Caco-2 (cell line): Measurements from ENCODE around the gene CFAP299. TPM values are rescaled to one million over a fixed set of nuclear protein-coding genes. Genes with fewer than 3 reads are reported as not detected.

Experiments
- BruUV-seq: library from RNA; stranded (reverse); fragments of 400-500 nt; replicated peaks from 2 replicates; lab custom pipeline; 2021; lab: Mats Ljungman, UMichigan
- CTCF ChIA-PET: fragments of 300-600 bp; sonication (Branson Sonifier 250); formaldehyde crosslinking; loops from one replicate; lab custom pipeline; 2022; ENCODE audit warnings: antibody characterized with exemption; lab: Charles Lee
- POLR2A ChIA-PET: fragments of 300-600 bp; sonication (Branson Sonifier 250); formaldehyde crosslinking; loops from one replicate; lab custom pipeline; 2022; ENCODE audit warnings: antibody characterized with exemption; lab: Charles Lee
- DNase-seq, 2 experiments: peaks; one replicate each; pipeline versions ENCODE4 v3.0.0 to v3.0.0-alpha.2; 2020 to 2022
- H3K27me3 ChIP-seq: replicated peaks from 2 replicates; pipeline ENCODE4 v1.6.0; 2011; ENCODE audit warnings: low read length; ENCODE audit not compliant: control insufficient read depth, insufficient read depth
- H3K36me3 ChIP-seq: 2 replicates; pipeline ENCODE4 v1.5.1; 2011; ENCODE audit warnings: low read length; ENCODE audit not compliant: control insufficient read depth, insufficient read depth
- H3K4me1 ChIP-seq: fragments of 250-450 bp; sonication (Bioruptor Pico); 2 replicates; pipeline ENCODE4 v1.5.1; 2020; ENCODE audit warnings: mild to moderate bottlenecking
- H3K4me3 ChIP-seq: 2 replicates; pipeline ENCODE4 v1.5.1; 2011; ENCODE audit warnings: low read depth, mild to moderate bottlenecking, control low read depth, low read length
- H3K9me3 ChIP-seq: fragments of 250-450 bp; sonication (Bioruptor Pico); 2 replicates; pipeline ENCODE4 v1.5.1; 2020; ENCODE audit warnings: mild to moderate bottlenecking, moderate library complexity
- H3K27ac Mint-ChIP-seq: one replicate; pipeline ENCODE4 v1.8.0; 2022; ENCODE audit warnings: mixed read lengths; ENCODE audit not compliant: unreplicated experiment
- H3K27me3 Mint-ChIP-seq: one replicate; pipeline ENCODE4 v1.8.0; 2022; ENCODE audit warnings: mixed read lengths; ENCODE audit not compliant: insufficient read depth, unreplicated experiment
- H3K36me3 Mint-ChIP-seq: one replicate; pipeline ENCODE4 v1.8.0; 2022; ENCODE audit warnings: mild to moderate bottlenecking, mixed read lengths; ENCODE audit not compliant: insufficient read depth, unreplicated experiment
- H3K4me1 Mint-ChIP-seq: one replicate; pipeline ENCODE4 v1.8.0; 2022; ENCODE audit warnings: low read depth, mixed read lengths; ENCODE audit not compliant: unreplicated experiment
- H3K4me3 Mint-ChIP-seq: one replicate; pipeline ENCODE4 v1.8.0; 2022; ENCODE audit warnings: mild to moderate bottlenecking, moderate library complexity, mixed read lengths; ENCODE audit not compliant: unreplicated experiment
- H3K9me3 Mint-ChIP-seq: one replicate; pipeline ENCODE4 v1.8.0; 2022; ENCODE audit warnings: mixed read lengths; ENCODE audit not compliant: unreplicated experiment
- CTCF ChIP-seq, 2 experiments: fragments of 200-600 bp in 1 of 2; IDR thresholded peaks; 1 replicate in 1 of 2; 2 replicates in 1 of 2; pipeline versions ENCODE4 v1.5.1 to v1.8.0; 2011 to 2022; ENCODE audit warnings: antibody characterized with exemption in 1 of 2, control low read depth in 1 of 2, inconsistent platforms in 1 of 2, low read depth in 1 of 2, low read length in 1 of 2, mild to moderate bottlenecking in 1 of 2, moderate library complexity in 1 of 2; ENCODE audit not compliant: insufficient read depth in 1 of 2, severe bottlenecking in 1 of 2, unreplicated experiment in 1 of 2
- intact Hi-C: fragments of 100-400 bp; cut with micrococcal nuclease; formaldehyde crosslinking; loops from one replicate; pipeline ENCODE4 v1.10.0; 2022; ENCODE audit not compliant: unreplicated experiment
- total RNA-seq: library from RNA; stranded (reverse); gene quantifications from 2 replicates; pipeline ENCODE4 v1.2.3, GENCODE V29; 2022

Gene CFAP299
- total RNA-seq, 1 experiment from 2014 or later, result not detected

GRCh38 chr4:80361329-80361900 lies 25.9 kb downstream of the CFAP299 start:
- Histone ChIP-seq H3K36me3 (no peaks in the 10 kb centered on the region), H3K27me3 (no peaks in the 10 kb centered on the region), H3K9me3 (no peaks in the 10 kb centered on the region), H3K4me1 (no peaks in the 10 kb centered on the region), H3K4me3 (no peak overlapping the region)
- peaks cover 15% of the 10 kb centered on the region for H3K27me3 Mint-ChIP-seq
- H3K27ac Mint-ChIP-seq, result no peak overlapping the region
- CTCF ChIA-PET, result no interaction called here
- intact Hi-C loops, result loop anchor here (10.0 kb wide), 3 partner anchors 143 to 253 kb away; no protein-coding TSS in a partner anchor
- BruUV-seq, result no TSS peak
- no peak for DNase-seq
- H3K4me3 Mint-ChIP-seq, result no peak overlapping the region
- H3K4me1 Mint-ChIP-seq, result no peaks in the 10 kb centered on the region
- no peaks in the 10 kb centered on the region for H3K36me3 Mint-ChIP-seq
- no peaks in the 10 kb centered on the region for H3K9me3 Mint-ChIP-seq
- POLR2A ChIA-PET, result no interaction called here
- peak in 1 of 2 experiments; percentile 10 for TF ChIP-seq CTCF (IDR thresholded peaks at IDR 0.05; ENCODE audit: insufficient read depth in 1 of 2, low read depth in 1 of 2, low read length in 1 of 2, severe bottlenecking in 1 of 2, unreplicated experiment in 1 of 2)

GRCh38 chr4:80362578-80363181 lies 27.1 kb downstream of the CFAP299 start:
- H3K9me3 Mint-ChIP-seq, result no peaks in the 10 kb centered on the region
- no peaks in the 10 kb centered on the region for H3K36me3 Mint-ChIP-seq
- H3K4me3 ChIP-seq, result no peak overlapping the region
- no peaks in the 10 kb centered on the region for H3K4me1 ChIP-seq
- no TSS peak for BruUV-seq
- no peak overlapping the region for H3K27ac Mint-ChIP-seq
- H3K4me1 Mint-ChIP-seq, result no peaks in the 10 kb centered on the region
- ChIA-PET CTCF (interaction anchor here (0.6 to 1.0 kb wide), 6 partner anchors 626 to 690 kb away, joined by 3 to 10 read pairs (median 3); partner anchors contain the start of gene BMP3), POLR2A (no interaction called here)
- H3K9me3 ChIP-seq, result no peaks in the 10 kb centered on the region
- intact Hi-C loops, result loop anchor here (1.0 to 10.0 kb wide), 6 partner anchors 142 to 690 kb away; no protein-coding TSS in a partner anchor
- TF ChIP-seq CTCF (IDR thresholded peaks at IDR 0.05; ENCODE audit: insufficient read depth in 1 of 2, low read depth in 1 of 2, low read length in 1 of 2, severe bottlenecking in 1 of 2, unreplicated experiment in 1 of 2), result peak; percentile 52 to 79
- H3K27me3 Mint-ChIP-seq, result peaks cover 13% of the 10 kb centered on the region
- H3K27me3 ChIP-seq, result no peaks in the 10 kb centered on the region
- DNase-seq, result peak in 1 of 2 experiments; percentile 62
- H3K4me3 Mint-ChIP-seq, result no peak overlapping the region
- H3K36me3 ChIP-seq, result no peaks in the 10 kb centered on the region

GRCh38 chr4:80365928-80366327 lies 30.4 kb downstream of the CFAP299 start:
- BruUV-seq, result no TSS peak
- H3K4me1 ChIP-seq, result no peaks in the 10 kb centered on the region
- ChIA-PET POLR2A (no interaction called here), CTCF (no interaction called here)
- peaks cover 2% of the 10 kb centered on the region for H3K27me3 Mint-ChIP-seq
- no peaks in the 10 kb centered on the region for H3K27me3 ChIP-seq
- H3K4me3 Mint-ChIP-seq, result no peak overlapping the region
- no peak overlapping the region for H3K4me3 ChIP-seq
- intact Hi-C loops, result loop anchor here (1.0 to 10.0 kb wide), 6 partner anchors 139 to 686 kb away; no protein-coding TSS in a partner anchor
- H3K36me3 Mint-ChIP-seq, result no peaks in the 10 kb centered on the region
- H3K9me3 ChIP-seq, result no peaks in the 10 kb centered on the region
- no peaks in the 10 kb centered on the region for H3K4me1 Mint-ChIP-seq
- peak; percentile 47 to 60 for TF ChIP-seq CTCF (IDR thresholded peaks at IDR 0.05; ENCODE audit: insufficient read depth in 1 of 2, low read depth in 1 of 2, low read length in 1 of 2, severe bottlenecking in 1 of 2, unreplicated experiment in 1 of 2)
- peaks cover 1% of the 10 kb centered on the region for H3K9me3 Mint-ChIP-seq
- no peaks in the 10 kb centered on the region for H3K36me3 ChIP-seq
- peak in 1 of 2 experiments; percentile 53 for DNase-seq
- no peak overlapping the region for H3K27ac Mint-ChIP-seq
